ENCODE measurements around the gene FRYL. TPM values are rescaled to one million over a fixed set of nuclear protein-coding genes. Genes with fewer than 3 reads are reported as not detected.

FRYL gene
- total and polyA plus RNA-seq, 2 of the 8 experiments (the other 6 are each of a cell fraction or from before 2014, with no cell fraction given): 8.0 to 36.5 TPM

DNA sequence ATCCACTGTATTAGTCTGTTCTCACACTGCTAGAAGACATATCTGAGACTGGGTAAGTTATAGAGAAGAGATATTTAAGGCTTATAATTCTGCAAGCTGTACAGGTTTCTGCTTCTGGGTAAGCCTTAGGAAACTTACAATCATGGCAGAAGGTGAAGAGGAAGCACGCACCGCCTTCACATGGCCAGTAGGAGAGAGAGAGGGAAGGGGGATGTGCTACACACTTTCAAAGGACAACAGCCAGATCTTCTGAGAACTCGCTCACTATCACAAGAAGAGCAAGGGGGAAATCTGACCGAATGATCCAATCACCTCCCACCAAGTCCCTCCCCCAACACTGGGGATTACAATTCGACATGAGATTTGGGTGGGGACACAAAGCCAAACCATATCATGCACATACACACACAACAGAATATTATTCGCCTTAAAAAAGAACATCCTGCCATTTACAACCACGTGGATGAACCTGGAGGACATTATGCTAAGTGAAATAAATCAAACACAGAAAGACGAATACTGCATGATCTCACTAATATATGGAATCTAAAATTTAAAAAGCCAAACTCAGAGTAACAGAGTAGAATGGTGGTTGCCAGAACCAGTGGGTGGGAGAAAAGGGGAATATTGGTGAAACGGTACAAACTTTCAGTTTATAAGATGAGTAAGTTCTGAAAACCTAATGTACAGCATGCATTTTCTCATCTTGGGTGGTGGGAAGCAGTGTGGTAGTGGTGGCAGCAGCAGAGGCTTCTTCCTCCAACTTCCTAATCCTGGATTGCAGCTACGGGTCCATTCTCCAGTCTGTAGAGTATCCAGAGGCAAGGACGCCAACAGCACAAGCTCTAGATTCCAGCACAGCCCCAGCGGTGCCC, 12.8 kb downstream of the FRYL start:
- peak; percentile 84 for FAIRE-seq
- Histone ChIP-seq H2AK5ac (ENCODE audit: low read depth, low read length) (no peak overlapping the region), H4K91ac (replicated peaks; ENCODE audit: insufficient read length, low read length) (no peak overlapping the region), H3K79me2 (ENCODE audit: control insufficient read depth in 1 of 2, insufficient read depth in 2 of 2, low read length in 2 of 2) (peaks cover 14 to 97% of the 10 kb centered on the region in 2 experiments), H2AFZ (ENCODE audit: low read length) (no peak overlapping the region), H3K4me3 (ENCODE audit: extremely low read depth in 1 of 4, insufficient read depth in 2 of 4, low read depth in 3 of 4, low read length in 4 of 4) (no peak overlapping the region), H3K4ac (replicated peaks; ENCODE audit: insufficient read length, low read depth, low read length) (no peak overlapping the region), H2BK12ac (ENCODE audit: low read depth, low read length) (no peak overlapping the region), H2BK20ac (ENCODE audit: low read length) (no peak overlapping the region), H3K36me3 (ENCODE audit: control insufficient read depth in 2 of 4, insufficient read depth in 4 of 4, low read length in 3 of 4) (no peaks in the 10 kb centered on the region), H4K8ac (ENCODE audit: extremely low read depth, insufficient read depth, low read length) (no peak overlapping the region), H3K9me3 (ENCODE audit: insufficient read depth in 2 of 2, low read depth in 1 of 2, low read length in 1 of 2) (no peaks in the 10 kb centered on the region; a peak in 1 of 4 replicates), H3K4me1 (replicated peaks in 1 of 4; ENCODE audit: control insufficient read depth in 3 of 4, insufficient read depth in 4 of 4, low read length in 3 of 4) (no peaks in the 10 kb centered on the region), H3K18ac (ENCODE audit: extremely low read depth, low read length) (no peak overlapping the region), H3K79me1 (ENCODE audit: low read depth, low read length) (peaks cover 12% of the 10 kb centered on the region), H4K5ac (ENCODE audit: insufficient read length, low read depth, low read length) (no peak overlapping the region), H2BK5ac (ENCODE audit: low read depth, low read length) (no peak overlapping the region), H3K27ac (ENCODE audit: low read depth, low read length) (no peak overlapping the region), H3K23ac (ENCODE audit: insufficient read length) (no peak overlapping the region), H4K20me1 (replicated peaks in 1 of 2; ENCODE audit: control insufficient read depth in 1 of 2, insufficient read depth in 2 of 2, low read length in 2 of 2) (peaks cover 3 to 10% of the 10 kb centered on the region in 2 experiments), H3K23me2 (ENCODE audit: low read depth, low read length) (no peaks in the 10 kb centered on the region), H2BK120ac (replicated peaks; ENCODE audit: low read depth, low read length) (no peak overlapping the region), H3K14ac (ENCODE audit: insufficient read length) (no peak overlapping the region), H3K4me2 (ENCODE audit: insufficient read depth in 1 of 2, low read depth in 2 of 2, low read length in 2 of 2) (no peak overlapping the region), H3K27me3 (replicated peaks in 1 of 4; ENCODE audit: control insufficient read depth in 3 of 4, extremely low read depth in 1 of 4, insufficient read depth in 3 of 4, low read length in 3 of 4) (no peaks in the 10 kb centered on the region), H3K9ac (replicated peaks in 1 of 4; ENCODE audit: extremely low read depth in 1 of 4, low read depth in 3 of 4, low read length in 3 of 4) (no peak overlapping the region), H3K56ac (replicated peaks; ENCODE audit: insufficient read length, low read depth, low read length) (no peak overlapping the region), H2BK15ac (ENCODE audit: low read length) (no peak overlapping the region)
- TF ChIP-seq RNF2 (IDR thresholded peaks at IDR 0.05; ENCODE audit: borderline replicate concordance, low read depth, low read length, missing control alignments, poor library complexity, severe bottlenecking): no peak
- TF ChIP-seq RAD21 (IDR thresholded peaks at IDR 0.05 in 1 of 2, conservative IDR thresholded peaks at IDR 0.05 in 1 of 2; ENCODE audit: low read depth in 2 of 2, low read length in 2 of 2): peak; percentile 11 to 26; a peak in 2 of 4 replicates
- TF ChIP-seq, protein P1, sequence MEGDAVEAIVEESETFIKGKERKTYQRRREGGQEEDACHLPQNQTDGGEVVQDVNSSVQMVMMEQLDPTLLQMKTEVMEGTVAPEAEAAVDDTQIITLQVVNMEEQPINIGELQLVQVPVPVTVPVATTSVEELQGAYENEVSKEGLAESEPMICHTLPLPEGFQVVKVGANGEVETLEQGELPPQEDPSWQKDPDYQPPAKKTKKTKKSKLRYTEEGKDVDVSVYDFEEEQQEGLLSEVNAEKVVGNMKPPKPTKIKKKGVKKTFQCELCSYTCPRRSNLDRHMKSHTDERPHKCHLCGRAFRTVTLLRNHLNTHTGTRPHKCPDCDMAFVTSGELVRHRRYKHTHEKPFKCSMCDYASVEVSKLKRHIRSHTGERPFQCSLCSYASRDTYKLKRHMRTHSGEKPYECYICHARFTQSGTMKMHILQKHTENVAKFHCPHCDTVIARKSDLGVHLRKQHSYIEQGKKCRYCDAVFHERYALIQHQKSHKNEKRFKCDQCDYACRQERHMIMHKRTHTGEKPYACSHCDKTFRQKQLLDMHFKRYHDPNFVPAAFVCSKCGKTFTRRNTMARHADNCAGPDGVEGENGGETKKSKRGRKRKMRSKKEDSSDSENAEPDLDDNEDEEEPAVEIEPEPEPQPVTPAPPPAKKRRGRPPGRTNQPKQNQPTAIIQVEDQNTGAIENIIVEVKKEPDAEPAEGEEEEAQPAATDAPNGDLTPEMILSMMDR (IDR thresholded peaks at IDR 0.05; ENCODE audit: control extremely low read depth in 1 of 3, insufficient read depth in 1 of 3, low read depth in 1 of 3, low read length in 3 of 3): peak in 2 of 3 experiments; percentile 44 to 50; a peak in 3 of 4 replicates
- POLR2A ChIA-PET (ENCODE audit: partially characterized antibody): interaction anchor here (1.9 kb wide), 1 partner anchor 12 kb away, joined by 6 read pairs; no protein-coding TSS in a partner anchor
- CTCF ChIA-PET (ENCODE audit: partially characterized antibody): interaction anchor here (0.6 to 1.9 kb wide), 5 partner anchors 12 to 73 kb away, joined by 3 to 7 read pairs (median 3); partner anchors contain the start of gene FRYL
- DNase-seq (ENCODE audit: low read depth in 1 of 2, low spot score in 2 of 2): no peak
- WGBS, 2 experiments (ENCODE audit: extremely low coverage in 1 of 2, insufficient coverage in 1 of 2, insufficient read length in 1 of 2, insufficient replicate concordance in 2 of 2, low coverage in 1 of 2, low lambda C conversion rate in 2 of 2, missing lambda C conversion rate in 1 of 2): 90% methylated on average over 12 of the region's 12 CpGs; no CpG with 5 or more reads in 1 of the 2 experiments

Data from H1 (cell line).